Ovary (tissue), 3 donors: ENCODE results near the gene CSRP1.

ENCODE experiments used
- CTCF ChIP-seq, 3 donors: fragments of 450-650 bp in 2 of 3; fragments of 200-600 bp in 1 of 3; IDR thresholded peaks; one replicate each; pipeline versions ENCODE4 v1.5.1 to v1.8.0; 2016 to 2022; ENCODE audit warnings: antibody characterized with exemption in 3 of 3, mild to moderate bottlenecking in 1 of 3
- EP300 ChIP-seq: sonication (generic); formaldehyde crosslinking; IDR thresholded peaks from one replicate; pipeline ENCODE4 v1.6.1; 2017; ENCODE audit warnings: antibody characterized with exemption
- donor health status: DM: no; HTN: no; CAD: no.

DNA sequence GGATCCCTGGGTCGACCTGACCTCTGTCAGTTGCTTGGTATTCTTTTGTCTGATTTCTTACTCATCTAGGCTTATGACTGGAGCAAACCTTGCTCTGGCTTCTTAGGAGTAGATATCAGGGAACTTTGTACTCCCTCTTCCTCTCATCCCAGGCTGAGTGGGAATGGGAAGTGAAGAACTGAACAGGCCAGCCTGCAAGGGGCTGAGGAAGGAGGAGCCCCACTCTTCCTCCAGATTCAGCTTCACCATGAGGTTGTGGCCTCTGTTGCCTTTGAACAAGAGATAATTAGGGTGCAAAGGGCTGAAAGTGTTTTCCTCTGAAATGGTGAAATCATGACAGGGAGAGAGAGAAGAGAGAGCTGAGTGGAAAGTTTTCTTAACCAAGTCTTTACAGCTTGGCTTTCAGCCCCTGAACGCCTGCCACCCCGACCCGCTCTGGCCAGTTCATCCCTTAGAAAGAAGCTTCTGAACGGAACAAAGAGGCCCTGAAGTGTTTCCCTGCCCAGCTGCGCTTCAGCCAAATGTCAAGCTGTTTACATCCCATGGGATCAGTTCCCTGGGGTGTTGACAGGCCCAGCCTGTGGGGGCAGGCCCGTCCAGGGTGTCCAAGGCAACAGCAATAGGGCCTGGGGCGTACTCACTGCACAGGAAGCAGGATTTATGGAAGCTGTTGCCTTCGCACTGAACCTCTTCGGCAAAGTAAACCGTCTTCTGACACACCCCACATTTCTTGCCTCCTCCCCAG lies 11.2 kb downstream of the CSRP1 start:
- TF ChIP-seq EP300 = no peak
- no peak for TF ChIP-seq CTCF (IDR thresholded peaks at IDR 0.05)
